SU-DHL-6 (cell line): Measurements from ENCODE around the gene CHSY1.

Experiments used
- H2AFZ ChIP-seq: fragments of 200-600 bp; sonication (generic); 2 replicates; pipeline ENCODE4 v1.6.1; 2014; ENCODE audit warnings: low read depth, mild to moderate bottlenecking, moderate library complexity, mixed read lengths, antibody characterized with exemption, low read length; ENCODE audit not compliant: severe bottlenecking
- H3F3A ChIP-seq: fragments of 200-600 bp; shearing (Covaris generic); 2 replicates; pipeline ENCODE4 v1.6.0; 2016; ENCODE audit warnings: antibody characterized with exemption, mild to moderate bottlenecking; ENCODE audit not compliant: insufficient read depth
- H3K27ac ChIP-seq: fragments of 200-600 bp; sonication (generic); 2 replicates; pipeline ENCODE4 v1.5.1; 2016; ENCODE audit warnings: low read depth, mild to moderate bottlenecking, low read length, moderate library complexity, mixed read lengths
- H3K27me3 ChIP-seq: fragments of 200-600 bp; sonication (generic), shearing (Covaris generic); 2 replicates; pipeline ENCODE4 v1.6.0; 2014; ENCODE audit warnings: mild to moderate bottlenecking, low read length
- H3K36me3 ChIP-seq: fragments of 200-600 bp; sonication (generic); 2 replicates; pipeline ENCODE4 v1.6.1; 2014; ENCODE audit warnings: mild to moderate bottlenecking, low read length, mixed read lengths
- H3K4me2 ChIP-seq: fragments of 300-600, 200-600 bp; shearing (Covaris generic), sonication (generic); 2 replicates; pipeline ENCODE4 v1.6.0; 2014; ENCODE audit warnings: low read length, low read depth, mild to moderate bottlenecking; ENCODE audit not compliant: poor library complexity, severe bottlenecking
- H3K4me3 ChIP-seq: fragments of 200-600 bp; sonication (generic); 2 replicates; pipeline ENCODE4 v1.5.1; 2014; ENCODE audit warnings: antibody characterized with exemption, low read length, mild to moderate bottlenecking, mixed read lengths; ENCODE audit not compliant: insufficient read depth, poor library complexity, severe bottlenecking
- H3K79me2 ChIP-seq: fragments of 200-600 bp; sonication (generic); 2 replicates; pipeline ENCODE4 v1.6.1; 2014; ENCODE audit warnings: mild to moderate bottlenecking, low read length, moderate library complexity; ENCODE audit not compliant: insufficient read depth
- H3K9ac ChIP-seq: fragments of 200-600 bp; sonication (generic); 2 replicates; pipeline ENCODE4 v1.7.0; 2014; ENCODE audit warnings: mild to moderate bottlenecking, low read length
- H3K9me2 ChIP-seq: fragments of 200-600 bp; sonication (generic); replicated peaks from 2 replicates; pipeline ENCODE4 v1.6.1; 2014; ENCODE audit warnings: low read length; ENCODE audit not compliant: insufficient read depth
- H3K9me3 ChIP-seq: fragments of 200-600 bp; sonication (generic); 2 replicates; pipeline ENCODE4 v1.6.1; 2014; ENCODE audit warnings: low read length, mixed read lengths; ENCODE audit not compliant: insufficient read depth
- H4K20me1 ChIP-seq: fragments of 200-600 bp; sonication (generic); 2 replicates; pipeline ENCODE4 v1.6.1; 2014; ENCODE audit warnings: low read depth, mild to moderate bottlenecking, antibody characterized with exemption, low read length, moderate library complexity, mixed read lengths
- EZH2phosphoT487 ChIP-seq: fragments of 200-600 bp; sonication (generic), shearing (Covaris generic); conservative IDR thresholded peaks from 2 replicates; pipeline ENCODE4 v1.6.1; 2018; ENCODE audit warnings: mild to moderate bottlenecking, antibody characterized with exemption, low read length, moderate library complexity, mixed read lengths
- TF ChIP-seq, protein P1 (sequence below): fragments of 200-600 bp; sonication (generic); IDR thresholded peaks from one replicate; pipeline ENCODE4 v1.5.1; 2017; ENCODE audit warnings: antibody characterized with exemption, mild to moderate bottlenecking, low read length, moderate library complexity; ENCODE audit not compliant: insufficient read depth, poor library complexity, severe bottlenecking

The CHSY1 gene

DNA sequence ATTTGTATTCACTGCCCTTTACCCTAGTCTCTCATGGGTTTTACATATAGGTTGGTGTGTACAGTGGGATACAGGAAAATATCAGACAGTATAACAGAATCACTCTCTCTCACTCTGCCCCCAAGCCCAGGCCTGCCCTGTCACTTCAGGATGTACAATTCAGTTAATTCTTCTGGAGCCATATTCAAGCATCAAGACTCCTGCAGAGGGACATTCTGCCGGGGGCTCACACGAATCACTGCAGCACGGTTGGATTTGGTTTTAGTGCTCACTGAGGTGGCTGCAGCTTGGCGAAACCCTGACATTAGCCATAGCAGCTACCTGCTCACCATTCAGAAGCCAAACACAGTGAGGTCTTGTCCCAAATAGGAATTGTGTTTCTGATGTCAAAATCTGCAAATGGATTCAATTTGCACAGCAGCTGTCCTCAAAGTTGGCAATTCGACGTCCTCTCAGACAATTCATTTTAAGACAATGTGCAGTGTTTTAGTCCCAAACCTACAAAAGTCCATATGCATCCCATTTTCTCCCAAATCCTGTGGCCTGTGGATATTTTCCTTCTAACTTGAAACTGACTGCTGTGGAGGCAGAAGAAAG is 82.9 kb downstream of the CHSY1 start:
- Histone ChIP-seq H3K9me2 (no peaks in the 10 kb centered on the region), H3K27ac (no peak overlapping the region), H3K9me3 (peaks cover 18% of the 10 kb centered on the region), H3K27me3 (no peaks in the 10 kb centered on the region), H3K79me2 (no peaks in the 10 kb centered on the region), H3K36me3 (peaks cover 6% of the 10 kb centered on the region; the same call in 1 of the 2 replicates), H3K4me3 (no peak overlapping the region), H3K4me2 (no peak overlapping the region), H2AFZ (no peak overlapping the region), H3F3A (no peaks in the 10 kb centered on the region), H3K9ac (no peak overlapping the region), H4K20me1 (no peaks in the 10 kb centered on the region)
- TF ChIP-seq, protein P1, sequence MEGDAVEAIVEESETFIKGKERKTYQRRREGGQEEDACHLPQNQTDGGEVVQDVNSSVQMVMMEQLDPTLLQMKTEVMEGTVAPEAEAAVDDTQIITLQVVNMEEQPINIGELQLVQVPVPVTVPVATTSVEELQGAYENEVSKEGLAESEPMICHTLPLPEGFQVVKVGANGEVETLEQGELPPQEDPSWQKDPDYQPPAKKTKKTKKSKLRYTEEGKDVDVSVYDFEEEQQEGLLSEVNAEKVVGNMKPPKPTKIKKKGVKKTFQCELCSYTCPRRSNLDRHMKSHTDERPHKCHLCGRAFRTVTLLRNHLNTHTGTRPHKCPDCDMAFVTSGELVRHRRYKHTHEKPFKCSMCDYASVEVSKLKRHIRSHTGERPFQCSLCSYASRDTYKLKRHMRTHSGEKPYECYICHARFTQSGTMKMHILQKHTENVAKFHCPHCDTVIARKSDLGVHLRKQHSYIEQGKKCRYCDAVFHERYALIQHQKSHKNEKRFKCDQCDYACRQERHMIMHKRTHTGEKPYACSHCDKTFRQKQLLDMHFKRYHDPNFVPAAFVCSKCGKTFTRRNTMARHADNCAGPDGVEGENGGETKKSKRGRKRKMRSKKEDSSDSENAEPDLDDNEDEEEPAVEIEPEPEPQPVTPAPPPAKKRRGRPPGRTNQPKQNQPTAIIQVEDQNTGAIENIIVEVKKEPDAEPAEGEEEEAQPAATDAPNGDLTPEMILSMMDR: no peak
- no peak for TF ChIP-seq EZH2phosphoT487

- Histone ChIP-seq H3K9me3 (peaks cover 18% of the 10 kb centered on the region), H2AFZ (no peak overlapping the region), H3F3A (no peaks in the 10 kb centered on the region), H3K36me3 (peaks cover 6% of the 10 kb centered on the region; the same call in 1 of the 2 replicates), H4K20me1 (no peaks in the 10 kb centered on the region), H3K79me2 (no peaks in the 10 kb centered on the region), H3K4me3 (no peak overlapping the region), H3K9ac (no peak overlapping the region), H3K9me2 (no peaks in the 10 kb centered on the region), H3K27me3 (no peaks in the 10 kb centered on the region), H3K4me2 (no peak overlapping the region), H3K27ac (no peak overlapping the region)
- TF ChIP-seq, protein P1: no peak
- no peak for TF ChIP-seq EZH2phosphoT487
These were observed 83.4 kb downstream of the CHSY1 start for GRCh38 chr15:101168463-101168824.

GRCh38 chr15:101167753-101168462 is 83.9 kb downstream of the CHSY1 start:
- no peaks in the 10 kb centered on the region for H3K9me2 ChIP-seq
- no peak overlapping the region for H3K4me2 ChIP-seq
- no peaks in the 10 kb centered on the region for H4K20me1 ChIP-seq
- H3K9me3 ChIP-seq: peaks cover 18% of the 10 kb centered on the region
- peaks cover 6% of the 10 kb centered on the region; the same call in 1 of the 2 replicates for H3K36me3 ChIP-seq
- TF ChIP-seq EZH2phosphoT487: no peak
- TF ChIP-seq, protein P1: no peak
- H3K27ac ChIP-seq: no peak overlapping the region
- H3F3A ChIP-seq: no peaks in the 10 kb centered on the region
- H2AFZ ChIP-seq: no peak overlapping the region
- H3K4me3 ChIP-seq: no peak overlapping the region
- no peaks in the 10 kb centered on the region for H3K27me3 ChIP-seq
- no peak overlapping the region for H3K9ac ChIP-seq
- no peaks in the 10 kb centered on the region for H3K79me2 ChIP-seq
